ENCODE measurements around the gene TIGD1.
"Not testable (repeated sequence)": the region's sequence is repeated elsewhere in the genome, so short reads cannot be mapped to it uniquely, and the experiment has no call there.

Gene TIGD1

DNA sequence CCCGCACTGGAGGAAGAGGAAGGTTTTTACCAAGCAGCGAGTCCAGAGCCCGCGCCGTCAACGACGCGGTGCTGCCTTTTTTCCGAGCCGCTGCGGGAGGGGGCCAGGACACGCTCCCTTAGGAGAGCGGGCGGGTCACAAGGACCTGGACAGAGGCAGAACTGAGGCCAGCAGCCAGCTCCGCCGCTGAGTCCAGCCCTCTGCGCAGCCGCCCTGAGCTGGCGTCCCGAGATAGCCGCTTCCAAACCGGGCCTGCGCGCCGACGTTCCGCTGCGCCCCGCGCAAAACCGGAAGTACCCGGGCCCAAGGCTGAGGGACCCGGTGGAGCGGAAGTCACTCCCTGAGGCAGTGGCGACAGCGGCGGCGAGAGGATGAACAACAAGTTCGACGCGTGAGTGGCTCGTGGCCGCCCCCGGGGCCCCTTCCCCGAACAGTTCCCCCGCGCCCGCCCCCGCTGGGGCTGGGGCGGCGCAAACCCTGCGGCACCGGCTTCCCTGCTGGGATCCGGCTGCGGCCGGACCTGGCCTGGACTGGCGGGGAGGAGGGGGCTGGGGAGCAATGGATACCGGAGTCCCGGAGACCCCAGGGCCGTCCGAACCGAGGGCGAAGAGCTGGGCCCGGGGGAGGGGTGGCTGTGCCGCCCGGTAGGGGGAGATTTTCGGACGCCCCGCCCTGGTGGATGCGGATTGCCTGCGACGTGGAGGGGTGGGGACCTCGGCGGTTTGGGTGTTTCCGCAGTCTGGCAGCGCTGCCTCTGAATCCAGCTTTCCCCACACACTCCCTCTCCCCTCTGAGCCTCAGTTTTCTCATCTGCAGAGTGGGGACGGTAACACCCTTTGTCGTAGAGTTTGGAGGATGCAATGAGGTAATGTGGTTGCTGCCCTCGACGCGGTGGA, at the start of gene TIGD1, which contains the start of gene EIF4E2:
Gene TIGD1 (minus strand): TSS at position 204 of the 896 bp plus-strand sequence. CDS start 675 bp downstream, outside the sequence.
Gene EIF4E2 (plus strand): TSS at position 336 of the 896 bp plus-strand sequence. CDS start 36 bp downstream, at position 372.
- DNase-seq, result peak; percentile 8

- no peak for DNase-seq
Measured at GRCh38 chr2:232598293-232598692, 47.9 kb upstream of the TIGD1 start.

GRCh38 chr2:232597362-232598079, 47.2 kb upstream of the TIGD1 start:
- no peak for DNase-seq

DNA sequence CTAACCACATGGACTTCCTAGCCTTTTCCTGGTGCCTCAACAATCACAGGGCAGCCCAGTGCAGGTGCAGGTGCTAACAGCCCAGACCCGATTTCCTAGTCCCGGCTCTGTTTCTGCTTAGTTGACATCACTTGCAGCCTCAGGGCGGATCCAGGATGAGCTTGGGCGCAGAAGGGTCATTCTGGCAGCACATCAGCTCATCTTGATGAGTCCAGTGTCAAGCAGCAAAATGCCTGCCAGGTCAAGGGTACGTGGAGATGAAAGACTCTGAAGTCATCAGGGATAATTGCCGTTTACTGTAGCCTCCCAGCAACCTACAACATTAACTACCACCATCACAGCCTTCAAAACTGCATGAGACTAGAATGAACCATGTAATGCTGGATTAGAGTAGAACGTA, 43.6 kb upstream of the TIGD1 start:
- DNase-seq, result no peak

DNA sequence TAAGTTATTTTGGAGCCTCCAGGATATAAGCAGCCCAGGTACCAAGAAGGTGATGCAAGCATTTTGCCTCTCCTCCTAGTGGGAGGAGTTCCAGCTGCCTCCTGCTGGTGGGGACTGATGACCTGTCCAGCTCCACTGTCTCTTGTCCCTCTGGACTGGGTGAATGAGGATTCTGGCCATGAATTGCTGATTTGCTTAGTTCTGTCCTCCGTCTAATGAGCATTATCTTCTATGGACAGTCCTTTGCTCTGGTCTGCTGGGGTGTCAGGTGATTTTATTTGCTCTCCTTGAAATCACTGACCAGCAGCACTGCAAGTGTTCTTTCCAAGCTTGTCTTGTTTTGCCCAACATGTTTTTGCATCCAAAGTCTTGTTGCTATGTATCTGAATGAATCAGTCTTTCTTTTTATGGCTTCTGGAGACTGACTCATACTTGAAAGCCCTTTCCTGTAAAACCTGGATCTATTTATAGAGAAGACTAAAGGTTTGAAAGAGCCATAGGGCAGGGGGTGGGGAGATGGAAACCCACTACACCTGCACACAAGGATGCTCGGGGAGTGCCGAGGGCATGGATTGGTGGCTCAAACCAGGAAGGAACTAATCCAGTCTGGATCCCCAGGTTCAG, 42.5 kb upstream of the TIGD1 start:
- DNase-seq, result no peak

DNA sequence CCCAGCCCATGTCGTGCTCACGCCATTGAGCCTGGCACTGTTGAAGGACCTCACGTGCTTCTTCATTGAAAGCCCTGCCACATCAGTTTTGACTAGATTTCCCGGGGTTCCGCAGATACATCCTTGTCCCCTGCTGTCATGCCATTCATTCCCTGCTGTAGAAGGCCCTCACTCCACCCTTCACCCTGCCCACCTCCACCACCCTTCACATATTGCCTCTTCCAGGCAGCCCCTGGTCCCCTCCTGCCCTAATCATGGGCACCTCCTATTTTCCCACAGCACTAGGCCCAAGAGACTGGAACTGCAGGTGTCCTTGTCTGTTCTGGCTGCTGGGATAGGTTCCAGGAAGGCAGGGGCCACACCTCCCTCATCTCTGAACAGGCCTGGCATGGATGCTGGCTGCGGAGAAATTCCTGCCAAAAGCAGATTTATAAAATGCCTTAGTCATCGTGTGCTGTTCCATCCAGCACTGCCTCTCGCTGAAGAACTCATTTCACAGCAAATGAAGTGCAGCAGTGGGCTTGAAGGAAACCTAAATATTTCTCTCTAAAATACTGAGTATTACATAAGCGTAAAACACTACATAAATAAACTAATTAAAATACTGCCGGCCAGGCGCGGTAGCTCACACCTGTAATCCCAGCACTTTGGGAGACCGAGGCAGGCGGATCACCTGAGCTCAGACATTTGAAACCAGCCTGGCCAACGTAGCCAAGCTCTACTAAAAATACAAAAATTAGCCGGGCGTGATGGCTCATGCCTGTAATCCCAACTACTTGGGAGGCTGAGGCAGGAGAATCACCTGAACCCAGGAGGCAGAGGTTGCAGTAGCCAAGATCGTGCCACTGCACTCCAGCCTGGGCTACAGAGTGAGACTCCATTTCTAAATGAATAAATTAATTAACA, 38.6 kb upstream of the TIGD1 start:
- DNase-seq, result no peak

- DNase-seq, result no peak
Measured at GRCh38 chr2:232588031-232588430, 37.7 kb upstream of the TIGD1 start.

DNA sequence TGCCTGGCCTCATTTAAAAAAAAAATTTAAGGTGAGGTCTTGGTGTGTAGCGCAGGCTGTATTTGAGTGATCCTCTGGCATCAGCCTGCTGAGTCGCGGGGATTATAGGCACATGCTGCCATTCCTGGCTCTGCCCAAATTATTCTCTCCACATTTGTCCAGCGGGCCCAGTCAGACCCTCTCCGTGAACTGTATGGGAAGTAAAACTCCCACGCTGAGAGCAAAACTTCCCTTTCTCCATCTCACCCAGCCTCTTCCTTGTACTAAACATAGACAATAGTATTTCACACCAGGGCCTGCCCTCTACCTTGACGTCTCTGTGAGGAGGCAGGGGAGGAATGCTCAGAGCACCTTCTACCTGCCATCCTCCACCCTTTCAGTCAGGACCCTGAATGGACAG, 37.2 kb upstream of the TIGD1 start:
- no peak for DNase-seq

DNA sequence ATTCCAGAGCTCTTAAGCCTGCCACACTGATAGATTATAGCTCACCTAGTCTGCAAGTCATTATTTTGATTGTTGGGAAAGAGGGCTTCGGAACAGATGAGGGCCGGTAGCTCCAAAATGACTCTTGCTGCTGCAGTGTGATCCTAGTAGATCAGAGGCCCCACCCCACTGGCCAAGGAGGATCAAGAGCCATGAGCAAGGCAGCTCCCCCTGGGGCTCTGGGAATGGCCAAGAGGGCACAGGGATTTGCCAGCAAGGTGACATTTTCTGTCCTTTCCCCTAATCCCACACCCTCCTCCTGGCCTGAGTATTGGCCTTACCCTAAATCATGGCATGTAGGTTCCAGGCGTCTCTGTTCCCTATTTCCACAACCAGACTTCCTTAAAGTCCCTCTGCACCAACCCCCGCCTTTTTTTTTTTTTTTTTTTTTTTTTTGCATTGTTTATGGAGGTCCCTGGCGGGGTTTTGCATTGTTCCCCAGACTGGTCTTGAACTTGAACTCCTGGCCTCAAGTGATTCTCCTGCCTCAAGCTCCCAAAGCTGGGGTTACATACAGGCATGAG, 36.7 kb upstream of the TIGD1 start:
- no peak for DNase-seq

GRCh38 chr2:232584238-232584637, 33.9 kb upstream of the TIGD1 start:
- DNase-seq, result no peak

DNA sequence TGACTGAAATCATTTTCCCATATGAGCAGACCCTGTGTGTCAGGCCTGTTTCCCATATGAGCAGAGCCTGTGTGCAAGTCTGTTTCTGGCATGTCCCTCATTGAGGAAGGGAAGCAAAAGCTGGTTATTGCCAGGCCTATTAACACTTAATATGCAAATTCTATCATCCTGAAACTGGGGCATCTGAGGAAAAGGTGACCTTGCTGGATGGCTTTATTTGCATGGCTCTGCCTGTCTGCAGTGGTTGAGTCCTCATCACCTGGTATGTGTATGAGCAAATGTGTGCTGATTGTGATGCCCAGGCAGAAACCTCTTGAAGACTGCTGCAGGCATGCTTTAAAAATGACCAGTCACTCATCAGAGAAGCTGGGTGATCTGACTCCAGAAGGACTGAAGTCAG, 31.4 kb upstream of the TIGD1 start:
- no peak for DNase-seq

- no peak for DNase-seq
Measured at GRCh38 chr2:232580648-232580981, 30.3 kb upstream of the TIGD1 start.

DNA sequence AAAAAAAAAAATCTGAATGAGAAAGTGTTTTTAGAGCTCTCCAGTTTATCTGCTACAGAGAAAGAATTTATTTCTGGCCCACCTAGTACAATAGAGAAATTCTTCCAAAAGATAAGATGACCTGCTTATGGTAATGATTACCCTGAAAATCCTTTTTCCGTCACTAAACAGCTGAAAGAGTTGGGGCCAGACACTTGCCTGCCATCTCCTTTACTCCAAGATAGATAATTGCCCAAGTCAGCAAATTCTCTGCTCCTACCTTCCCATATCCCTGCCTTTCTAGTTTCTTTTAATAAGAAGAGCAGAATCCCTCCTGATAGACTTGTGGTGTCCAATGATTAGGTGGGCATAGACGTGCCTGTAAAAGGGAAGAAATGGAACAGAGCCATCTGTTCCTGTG, 28.3 kb upstream of the TIGD1 start:
- no peak for DNase-seq

- DNase-seq, result no peak
Measured at GRCh38 chr2:232577841-232578240, 27.5 kb upstream of the TIGD1 start.

- no peak for DNase-seq
Measured at GRCh38 chr2:232576995-232577394, 26.6 kb upstream of the TIGD1 start.

- no peak for DNase-seq
Measured at GRCh38 chr2:232575404-232575746, 25.0 kb upstream of the TIGD1 start.

GRCh38 chr2:232574674-232575403, 24.5 kb upstream of the TIGD1 start:
- no peak for DNase-seq

DNA sequence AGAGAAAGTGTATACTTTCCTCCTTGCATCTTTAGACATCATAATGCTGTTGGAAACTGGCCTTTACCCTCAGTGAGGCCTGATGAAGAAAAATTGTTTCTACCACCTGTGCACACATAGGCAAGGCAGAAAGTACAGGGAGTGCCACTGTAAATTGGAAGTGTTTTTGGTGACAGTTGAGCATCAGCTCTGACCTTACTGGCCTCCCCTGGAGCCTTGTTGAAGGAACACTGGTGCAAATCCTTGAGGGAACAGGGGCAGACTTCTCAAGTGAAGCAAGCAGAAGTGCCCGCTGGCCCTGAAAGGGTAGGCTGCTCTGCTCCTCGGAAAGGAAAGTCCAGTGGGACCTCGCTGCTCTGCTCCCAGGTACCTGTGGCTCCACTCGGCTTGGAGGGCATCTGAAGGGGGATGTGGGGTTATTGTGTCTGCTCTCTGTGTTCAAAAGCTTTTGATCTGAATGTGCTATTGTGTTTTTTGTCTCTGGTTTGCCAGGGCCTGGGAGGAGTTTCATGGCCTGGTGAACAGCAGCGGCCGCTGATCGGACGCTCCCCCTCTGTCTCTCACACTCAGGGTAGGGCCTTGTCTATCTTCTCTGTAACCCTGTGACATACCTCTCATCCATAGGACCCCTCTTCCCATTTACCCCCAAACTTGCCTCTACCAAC, 23.5 kb upstream of the TIGD1 start:
- DNase-seq, result no peak

DNA sequence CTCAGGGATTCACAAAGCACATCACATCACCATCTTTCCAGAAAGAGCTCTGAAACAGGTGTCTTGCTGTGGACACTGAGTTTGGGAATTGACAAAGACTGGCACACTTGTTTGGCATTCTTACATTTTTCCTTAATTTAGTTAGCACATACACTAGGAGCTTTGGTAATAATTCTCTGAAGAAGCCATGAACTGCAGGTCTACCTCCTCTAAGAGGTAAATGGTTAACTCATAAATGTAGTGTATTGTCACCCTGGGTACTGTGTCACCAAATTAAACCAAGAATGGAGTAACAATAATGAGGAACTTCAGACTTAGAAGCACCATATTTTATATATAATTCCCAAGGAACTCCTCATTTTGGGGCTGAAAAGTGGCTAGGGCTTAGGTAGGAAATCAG, 22.7 kb upstream of the TIGD1 start:
- no peak for DNase-seq

- DNase-seq, result no peak
Measured at GRCh38 chr2:232571026-232571474, 20.7 kb upstream of the TIGD1 start.

DNA sequence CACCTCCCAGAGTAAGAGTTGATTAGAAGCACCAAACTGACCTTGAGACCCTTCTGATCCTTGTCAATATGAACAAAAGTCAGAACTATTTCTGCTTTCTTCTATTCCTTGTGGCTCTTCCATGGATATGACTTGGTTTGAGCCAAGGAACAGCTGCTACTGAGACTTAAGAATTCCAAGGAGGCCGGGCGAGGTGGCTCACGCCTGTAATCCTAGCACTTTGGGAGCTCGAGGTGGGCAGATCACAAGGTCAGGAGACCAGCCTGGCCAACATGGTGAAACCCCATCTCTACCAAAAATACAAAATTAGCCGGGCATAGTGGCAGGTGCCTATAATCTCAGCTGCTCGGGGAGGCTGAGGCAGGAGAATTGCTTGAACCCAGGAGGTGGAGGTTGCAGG, 20.1 kb upstream of the TIGD1 start:
- not testable (repeated sequence) for DNase-seq

Measured in NCI-H187 treated with DMSO at 0.1 percent for 48 hours (cell line).